GM12878 (cell line): Measurements from ENCODE around the gene ELOVL5.

Experiments used
- ATF3 ChIP-seq: IDR thresholded peaks from 2 replicates; pipeline ENCODE4 v1.6.1; 2011; ENCODE audit warnings: low read depth, mild to moderate bottlenecking, low read length, moderate library complexity, borderline replicate concordance; ENCODE audit errors: extremely low read depth
- CTCF ChIP-seq, 3 experiments: IDR thresholded peaks in 2 of 3; conservative IDR thresholded peaks in 1 of 3; 2 replicates each; pipeline ENCODE4 v1.5.1; 2011; ENCODE audit warnings: low read depth in 3 of 3, low read length in 3 of 3, mild to moderate bottlenecking in 3 of 3, control low read depth in 2 of 3, moderate library complexity in 2 of 3, inconsistent platforms in 1 of 3, mixed read lengths in 1 of 3; ENCODE audit not compliant: control insufficient read depth in 2 of 3, insufficient read depth in 1 of 3; ENCODE audit errors: extremely low read depth in 1 of 3
- EP300 ChIP-seq, 2 experiments: fragments of 150-350 bp in 1 of 2; IDR thresholded peaks; 2 replicates each; pipeline ENCODE4 v1.6.1; 2011 to 2012; ENCODE audit warnings: low read depth in 2 of 2, low read length in 2 of 2, borderline replicate concordance in 1 of 2, improper control_type of control experiment in 1 of 2, inconsistent platforms in 1 of 2; ENCODE audit not compliant: control insufficient read depth in 1 of 2
- FOS ChIP-seq: IDR thresholded peaks from 3 replicates; pipeline ENCODE4 v1.6.1; 2011; ENCODE audit warnings: borderline replicate concordance; ENCODE audit not compliant: insufficient read length; ENCODE audit errors: extremely low read depth
- GATAD2B ChIP-seq: fragments of 450-650 bp; conservative IDR thresholded peaks from 2 replicates; pipeline ENCODE4 v1.6.1; 2017; ENCODE audit warnings: low read depth, mild to moderate bottlenecking, moderate library complexity
- POLR2AphosphoS5 ChIP-seq: IDR thresholded peaks from 2 replicates; pipeline ENCODE4 v1.6.1; 2011; ENCODE audit warnings: mild to moderate bottlenecking, low read length, inconsistent platforms
- RAD21 ChIP-seq: IDR thresholded peaks from 2 replicates; pipeline ENCODE4 v1.6.1; 2011; ENCODE audit warnings: mild to moderate bottlenecking, low read depth, low read length, moderate library complexity; ENCODE audit not compliant: insufficient read depth
- REST ChIP-seq: IDR thresholded peaks from 2 replicates; pipeline ENCODE4 v1.6.1; 2012; ENCODE audit warnings: mild to moderate bottlenecking, low read depth, low read length
- SUZ12 ChIP-seq: fragments of 200-600 bp; sonication (generic); IDR thresholded peaks from one replicate; pipeline ENCODE4 v1.6.1; 2018; ENCODE audit warnings: antibody characterized with exemption, mild to moderate bottlenecking; ENCODE audit not compliant: unreplicated experiment
- USF1 ChIP-seq: IDR thresholded peaks from 2 replicates; pipeline ENCODE4 v1.6.1; 2011; ENCODE audit warnings: borderline replicate concordance, low read depth, mild to moderate bottlenecking, moderate library complexity, mixed read lengths, low read length; ENCODE audit not compliant: insufficient read depth; ENCODE audit errors: extremely low read length

- TF ChIP-seq CTCF (IDR thresholded peaks at IDR 0.05 in 2 of 3, conservative IDR thresholded peaks at IDR 0.05 in 1 of 3; ENCODE audit: control insufficient read depth in 2 of 3, extremely low read depth in 1 of 3, insufficient read depth in 1 of 3, low read depth in 3 of 3, low read length in 3 of 3) (no peak), SUZ12 (no peak), REST (no peak), FOS (no peak), RAD21 (no peak), GATAD2B (no peak), EP300 (IDR thresholded peaks at IDR 0.05; ENCODE audit: borderline replicate concordance in 1 of 2, control insufficient read depth in 1 of 2, low read depth in 2 of 2, low read length in 2 of 2) (no peak), ATF3 (no peak), USF1 (no peak), POLR2AphosphoS5 (no peak)
Observed at GRCh38 chr6:53327017-53327395, 21.7 kb downstream of the ELOVL5 start.
